Progenitor cell of endocrine pancreas (in vitro differentiated cells): ENCODE results near the gene GOLGA6L10. TPM values are rescaled to one million over a fixed set of nuclear protein-coding genes. Genes with fewer than 3 reads are reported as not detected.
"Not testable (repeated sequence)": the region's sequence is repeated elsewhere in the genome, so short reads cannot be mapped to it uniquely, and the experiment has no call there.

Experiments
- DNase-seq: peaks from one replicate; pipeline ENCODE4 v3.0.0; 2021; ENCODE audit warnings: low spot score; ENCODE audit not compliant: unreplicated experiment
- H3K27ac Mint-ChIP-seq: 2 replicates; pipeline ENCODE4 v1.8.0; 2021; ENCODE audit warnings: mild to moderate bottlenecking, moderate library complexity, mixed read lengths
- H3K27me3 Mint-ChIP-seq: 2 replicates; pipeline ENCODE4 v1.8.0; 2021; ENCODE audit warnings: mixed read lengths
- H3K36me3 Mint-ChIP-seq: 2 replicates; pipeline ENCODE4 v1.8.0; 2022; ENCODE audit warnings: mixed read lengths; ENCODE audit not compliant: insufficient read depth
- H3K4me1 Mint-ChIP-seq: 2 replicates; pipeline ENCODE4 v1.8.0; 2021; ENCODE audit warnings: low read depth, mixed read lengths
- H3K4me3 Mint-ChIP-seq: 2 replicates; pipeline ENCODE4 v1.8.0; 2021; ENCODE audit warnings: low read depth, mild to moderate bottlenecking, moderate library complexity, mixed read lengths
- H3K9me3 Mint-ChIP-seq: 2 replicates; pipeline ENCODE4 v1.8.0; 2021; ENCODE audit warnings: low read depth, mixed read lengths
- total RNA-seq: library from RNA; stranded (reverse); gene quantifications from 2 replicates; pipeline ENCODE4 v1.2.1, GENCODE V29; 2021

GOLGA6L10 gene
- total RNA-seq, 1 donor from 2014 or later, result 8.7 TPM

- not testable (repeated sequence) for H3K27ac Mint-ChIP-seq, H3K4me3 Mint-ChIP-seq, DNase-seq, H3K9me3 Mint-ChIP-seq, H3K4me1 Mint-ChIP-seq, H3K36me3 Mint-ChIP-seq, H3K27me3 Mint-ChIP-seq
Observed at GRCh38 chr15:82332711-82333602, 16.3 kb downstream of the GOLGA6L10 start.

GRCh38 chr15:82331576-82332304 lies 17.5 kb downstream of the GOLGA6L10 start:
- H3K9me3 Mint-ChIP-seq, H3K36me3 Mint-ChIP-seq, DNase-seq, H3K27me3 Mint-ChIP-seq, H3K4me3 Mint-ChIP-seq, H3K4me1 Mint-ChIP-seq, H3K27ac Mint-ChIP-seq: not testable (repeated sequence)

- H3K27me3 Mint-ChIP-seq, DNase-seq, H3K36me3 Mint-ChIP-seq, H3K9me3 Mint-ChIP-seq, H3K4me1 Mint-ChIP-seq, H3K27ac Mint-ChIP-seq, H3K4me3 Mint-ChIP-seq: not testable (repeated sequence)
Observed at GRCh38 chr15:82330921-82331320, 18.4 kb downstream of the GOLGA6L10 start.

- not testable (repeated sequence) for H3K36me3 Mint-ChIP-seq, H3K9me3 Mint-ChIP-seq, H3K4me3 Mint-ChIP-seq, H3K27me3 Mint-ChIP-seq, H3K27ac Mint-ChIP-seq, DNase-seq, H3K4me1 Mint-ChIP-seq
Observed at GRCh38 chr15:82329039-82329438, 20.2 kb downstream of the GOLGA6L10 start.

GRCh38 chr15:82327372-82327771 lies 21.9 kb downstream of the GOLGA6L10 start:
- H3K27me3 Mint-ChIP-seq, H3K4me3 Mint-ChIP-seq, DNase-seq, H3K4me1 Mint-ChIP-seq, H3K36me3 Mint-ChIP-seq, H3K9me3 Mint-ChIP-seq, H3K27ac Mint-ChIP-seq: not testable (repeated sequence)

GRCh38 chr15:82326896-82327295 lies 22.4 kb downstream of the GOLGA6L10 start:
- H3K4me3 Mint-ChIP-seq, H3K4me1 Mint-ChIP-seq, H3K9me3 Mint-ChIP-seq, H3K27me3 Mint-ChIP-seq, H3K27ac Mint-ChIP-seq, H3K36me3 Mint-ChIP-seq, DNase-seq: not testable (repeated sequence)

- H3K4me1 Mint-ChIP-seq, H3K9me3 Mint-ChIP-seq, H3K27ac Mint-ChIP-seq, H3K27me3 Mint-ChIP-seq, DNase-seq, H3K4me3 Mint-ChIP-seq, H3K36me3 Mint-ChIP-seq: not testable (repeated sequence)
Observed at GRCh38 chr15:82325646-82326045, 23.6 kb downstream of the GOLGA6L10 start.

GRCh38 chr15:82324831-82325230 lies 24.4 kb downstream of the GOLGA6L10 start:
- DNase-seq, H3K4me3 Mint-ChIP-seq, H3K27ac Mint-ChIP-seq, H3K36me3 Mint-ChIP-seq, H3K4me1 Mint-ChIP-seq, H3K9me3 Mint-ChIP-seq, H3K27me3 Mint-ChIP-seq: not testable (repeated sequence)

GRCh38 chr15:82322488-82322887 lies 26.8 kb downstream of the GOLGA6L10 start:
- H3K4me3 Mint-ChIP-seq, DNase-seq, H3K9me3 Mint-ChIP-seq, H3K27ac Mint-ChIP-seq, H3K27me3 Mint-ChIP-seq, H3K4me1 Mint-ChIP-seq, H3K36me3 Mint-ChIP-seq: not testable (repeated sequence)

- H3K27me3 Mint-ChIP-seq, H3K4me1 Mint-ChIP-seq, H3K36me3 Mint-ChIP-seq, H3K4me3 Mint-ChIP-seq, H3K9me3 Mint-ChIP-seq, H3K27ac Mint-ChIP-seq, DNase-seq: not testable (repeated sequence)
Observed at GRCh38 chr15:82320861-82321260, 28.4 kb downstream of the GOLGA6L10 start.

- not testable (repeated sequence) for H3K4me1 Mint-ChIP-seq, H3K27ac Mint-ChIP-seq, H3K9me3 Mint-ChIP-seq, H3K36me3 Mint-ChIP-seq, DNase-seq, H3K4me3 Mint-ChIP-seq, H3K27me3 Mint-ChIP-seq
Observed at GRCh38 chr15:82319522-82320278, 29.6 kb downstream of the GOLGA6L10 start.

- not testable (repeated sequence) for H3K27me3 Mint-ChIP-seq, DNase-seq, H3K9me3 Mint-ChIP-seq, H3K27ac Mint-ChIP-seq, H3K4me1 Mint-ChIP-seq, H3K4me3 Mint-ChIP-seq, H3K36me3 Mint-ChIP-seq
Observed at GRCh38 chr15:82318281-82318680, 31.0 kb downstream of the GOLGA6L10 start.

- H3K27me3 Mint-ChIP-seq, H3K4me3 Mint-ChIP-seq, H3K9me3 Mint-ChIP-seq, H3K36me3 Mint-ChIP-seq, H3K4me1 Mint-ChIP-seq, DNase-seq, H3K27ac Mint-ChIP-seq: not testable (repeated sequence)
Observed at GRCh38 chr15:82317516-82317915, 31.8 kb downstream of the GOLGA6L10 start.
